CD4-positive, alpha-beta T cell treated with Interleukin-4 for 4 hours (primary cell): ENCODE measurements around the gene PPP1R37.
A peak's percentile ranks its signal among the peaks of the same experiment; 100 is the strongest.

ENCODE experiments used
- DNase-seq: peaks from one replicate; pipeline ENCODE4 v3.0.0-alpha.2; 2020

PPP1R37 gene

DNA sequence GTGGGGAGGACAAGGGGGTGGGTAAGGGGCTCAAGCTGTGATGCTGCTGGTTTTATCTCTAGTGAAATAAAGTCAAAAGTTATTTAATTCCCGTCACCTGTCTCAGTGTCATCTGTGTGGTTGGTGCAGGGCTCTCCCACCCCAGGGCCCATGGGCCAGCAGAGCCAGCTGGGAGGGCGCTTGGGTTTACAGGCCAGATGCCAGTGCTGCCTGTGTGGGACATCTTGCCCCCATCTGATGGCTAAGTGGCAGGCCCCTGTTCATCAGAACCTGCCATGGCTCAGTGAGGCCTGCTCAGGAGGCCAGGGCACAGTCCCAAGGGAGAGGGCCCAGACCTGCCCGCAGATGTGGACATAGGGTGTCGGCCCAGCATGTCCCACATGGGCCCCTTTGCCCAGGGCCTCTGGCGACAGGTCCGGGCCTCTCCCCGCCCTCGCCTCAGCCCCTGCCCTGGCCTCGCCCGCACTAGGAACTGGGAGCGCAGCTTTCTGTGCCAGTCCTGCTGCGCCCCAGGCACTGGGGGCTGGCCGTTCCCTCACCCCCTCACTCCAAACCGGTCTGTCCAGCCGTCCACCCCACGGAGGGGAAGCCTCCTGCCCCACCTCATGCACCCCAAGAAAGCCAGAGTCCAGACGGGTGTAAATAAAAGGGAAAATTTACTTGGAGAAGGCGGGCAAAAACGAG, 22.0 kb upstream of the PPP1R37 start:
- DNase-seq = no peak

GRCh38 chr19:45071545-45071938, 21.4 kb upstream of the PPP1R37 start:
- no peak for DNase-seq

DNA sequence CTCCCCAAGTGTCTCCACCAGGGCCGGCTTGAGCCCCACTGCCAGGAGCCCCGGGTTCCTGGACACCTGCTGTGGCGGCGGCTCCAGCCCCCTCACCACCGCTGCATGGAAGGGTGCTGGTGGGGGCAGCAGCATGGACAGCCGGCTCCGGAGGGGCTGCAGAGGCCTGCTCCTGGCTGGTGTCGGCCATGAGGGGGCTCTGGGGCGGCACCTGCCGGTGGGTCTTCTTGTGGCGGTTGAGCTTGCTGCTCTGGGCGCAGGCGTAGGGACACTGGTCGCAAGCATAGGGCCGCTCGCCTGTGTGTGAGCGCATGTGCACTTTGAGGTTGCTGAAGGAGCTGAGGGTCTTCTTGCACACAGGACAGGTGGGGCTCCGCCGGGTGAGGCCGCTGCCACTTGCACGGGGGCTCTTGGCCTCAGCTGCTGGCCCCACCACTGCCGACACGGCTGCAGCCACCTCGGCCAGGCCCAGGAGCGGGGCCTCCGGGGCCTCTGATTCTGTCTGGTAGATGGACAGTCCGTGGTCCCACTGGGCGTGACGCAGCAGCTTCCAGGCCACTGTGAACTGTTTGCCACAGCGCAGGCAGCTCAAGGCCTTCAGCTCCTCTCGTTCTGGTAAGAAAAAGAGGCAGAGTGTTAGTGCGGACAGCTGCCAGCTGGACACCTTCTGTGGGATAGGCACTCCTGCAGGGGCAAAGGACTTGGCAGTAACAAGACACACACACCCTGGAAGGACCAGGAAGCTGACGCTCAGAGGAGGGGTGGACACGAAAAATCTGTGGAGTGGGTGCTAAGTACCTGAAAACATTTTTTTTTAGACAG, 20.8 kb upstream of the PPP1R37 start:
- no peak for DNase-seq

- DNase-seq = no peak
Measured at GRCh38 chr19:45074744-45075300, 18.2 kb upstream of the PPP1R37 start.

DNA sequence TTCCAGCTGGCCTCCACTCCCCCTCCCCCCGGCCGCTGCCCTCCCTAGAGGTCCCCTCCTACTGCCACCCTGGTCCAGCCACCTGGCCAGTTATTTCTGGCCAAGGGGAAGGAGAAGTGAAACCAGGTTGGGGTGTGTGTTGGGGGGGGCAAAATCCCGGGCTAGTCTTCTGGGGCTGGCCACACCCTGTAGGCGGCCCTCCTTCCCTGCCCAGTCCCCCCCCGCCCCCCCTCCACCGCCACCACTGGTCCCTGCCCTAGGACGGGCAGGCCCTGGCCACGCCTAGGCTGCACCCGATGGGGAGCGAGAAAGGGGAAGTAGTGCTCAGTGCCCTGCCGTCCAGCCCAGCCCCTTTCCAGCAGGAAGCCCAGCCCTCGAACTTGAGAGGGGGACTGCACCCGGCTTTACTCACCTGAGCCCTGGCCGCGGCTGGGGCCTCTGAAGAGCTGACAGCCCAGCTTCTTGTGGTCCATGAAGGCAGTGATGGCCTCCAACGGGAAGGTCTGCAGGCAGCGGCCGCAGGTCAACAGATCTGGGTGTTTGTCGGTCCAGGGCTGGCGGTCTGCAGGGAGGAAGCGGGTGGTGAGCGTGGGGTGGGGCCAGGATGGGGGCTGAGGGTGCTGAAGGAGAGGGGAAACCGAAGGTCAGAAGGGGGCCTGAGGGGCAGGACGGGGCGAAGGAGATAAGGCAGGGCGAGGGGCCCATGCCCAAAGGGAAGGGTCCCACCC, 17.5 kb upstream of the PPP1R37 start:
- DNase-seq = peak; percentile 38

DNA sequence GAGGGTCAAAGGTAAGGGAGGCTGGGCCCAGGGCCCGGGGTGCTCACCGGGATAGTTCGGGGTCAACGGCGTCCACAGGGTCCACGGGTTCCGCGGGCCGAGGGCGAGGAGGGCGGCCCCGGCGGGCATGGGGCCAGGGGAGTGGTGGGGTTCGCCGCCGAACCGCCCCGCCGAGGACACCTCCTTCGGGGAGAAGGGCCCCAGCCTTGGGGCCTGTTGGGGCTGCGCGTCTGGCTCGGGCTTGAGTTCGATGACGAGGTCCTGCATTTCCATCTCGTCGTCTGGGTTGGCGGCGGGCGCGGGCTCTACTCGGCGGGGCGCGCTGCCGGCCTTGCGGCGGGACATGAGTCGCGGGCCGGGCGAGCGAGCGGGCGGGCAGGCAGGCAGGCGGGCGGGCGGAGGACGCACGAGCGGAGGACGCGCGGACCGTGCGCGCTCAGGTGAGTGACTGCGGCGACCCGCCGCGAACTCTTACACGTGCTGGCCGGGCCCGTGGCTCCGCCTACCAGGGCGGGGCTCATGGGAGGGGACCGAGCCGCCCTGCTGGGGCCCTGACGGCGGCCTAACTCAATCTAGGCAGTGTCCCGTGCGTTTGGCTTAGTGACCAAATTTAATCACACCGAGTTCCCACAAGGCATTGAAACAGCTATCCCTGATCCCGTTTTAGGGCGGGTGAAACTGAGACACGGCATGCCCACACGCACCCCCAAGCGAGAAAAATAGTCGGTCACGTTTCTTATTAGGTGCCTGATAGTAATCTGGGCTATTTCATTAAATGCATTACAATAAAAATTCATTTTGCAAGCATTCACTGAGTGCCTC, 16.7 kb upstream of the PPP1R37 start, which contains the start of gene ZNF296:
TSS of gene ZNF296 (minus strand) at position 450 of the 822 bp plus-strand sequence. CDS start at position 345, 105 bp downstream.
- peak; percentile 78 for DNase-seq

- DNase-seq = no peak
Measured at GRCh38 chr19:45076851-45077730, 15.9 kb upstream of the PPP1R37 start.

DNA sequence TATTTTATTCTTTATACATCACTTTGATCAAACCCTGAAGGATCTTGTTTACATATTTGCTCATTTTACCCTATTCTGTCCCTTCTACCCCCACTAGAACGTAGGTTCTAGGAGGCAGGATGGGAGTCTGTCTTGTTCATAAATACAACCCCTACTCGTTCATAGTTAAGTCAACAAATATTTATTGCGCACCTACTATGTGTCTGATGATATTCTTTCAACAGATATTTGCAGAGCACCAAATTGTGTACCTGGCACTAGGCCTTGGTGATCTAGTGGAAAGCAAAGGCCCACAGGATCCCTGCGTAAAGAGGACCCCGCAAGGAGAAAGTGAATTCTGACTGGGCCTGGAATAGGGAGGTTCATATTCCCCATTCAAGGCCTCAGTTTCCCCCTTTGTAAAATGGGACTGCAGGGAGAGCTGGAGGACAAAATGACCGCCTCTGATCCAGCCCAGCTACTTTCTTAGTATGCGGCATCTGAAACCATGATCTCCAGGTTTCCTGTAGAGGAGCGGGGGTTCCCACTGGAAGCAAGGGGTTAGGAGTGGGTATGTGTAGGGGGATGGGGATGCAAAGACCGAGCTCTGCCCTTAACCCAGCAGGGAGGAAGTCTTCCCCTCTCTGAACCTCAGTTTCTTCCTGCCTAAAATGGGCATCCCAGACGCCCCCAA, 14.5 kb upstream of the PPP1R37 start:
- DNase-seq = no peak

DNA sequence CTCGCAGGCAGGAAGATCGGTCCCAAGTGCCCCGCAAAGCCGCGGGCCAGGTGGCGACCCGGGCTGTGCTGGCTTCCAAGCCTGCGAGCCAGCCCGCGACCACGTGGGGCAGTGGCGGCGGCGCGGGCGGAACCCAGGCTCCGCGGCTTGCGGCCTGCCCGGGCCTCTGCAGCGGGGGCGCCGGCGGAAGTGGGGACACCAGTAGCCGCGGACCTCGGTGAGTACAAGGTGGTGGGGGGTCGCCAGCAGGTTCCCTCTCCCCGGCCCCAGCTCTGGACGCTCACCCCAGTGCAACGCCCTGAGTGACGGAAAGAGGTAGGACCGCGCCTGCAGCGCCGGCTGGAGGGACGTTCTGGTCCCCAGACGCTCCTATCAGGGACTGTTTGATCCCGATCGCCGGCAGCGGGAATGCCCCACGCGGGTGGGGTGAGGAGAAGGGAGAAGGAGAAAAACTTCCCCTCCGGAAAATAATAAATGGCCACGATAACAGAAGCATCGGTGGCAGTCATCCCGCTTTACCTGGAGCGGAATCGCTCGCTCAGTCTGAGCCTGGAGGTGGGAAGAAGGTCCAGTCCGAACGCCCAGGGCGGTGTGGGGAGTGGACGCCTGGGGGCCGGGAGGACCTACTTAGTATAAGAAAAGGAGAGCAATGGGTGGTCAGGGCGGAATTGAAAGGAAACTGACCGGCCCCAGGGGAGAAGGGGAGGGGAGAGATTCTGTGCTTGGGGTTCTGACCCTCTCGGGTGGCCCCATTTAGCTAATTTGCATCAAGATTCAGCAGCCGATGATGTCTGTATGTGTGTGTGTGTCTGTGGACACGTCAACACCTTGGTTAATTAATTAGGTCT, 13.7 kb upstream of the PPP1R37 start, which contains the start of gene GEMIN7:
TSS of gene GEMIN7 (plus strand) at position 198 of the 848 bp plus-strand sequence. CDS start 10,855 bp downstream, outside the sequence.
- DNase-seq = peak; percentile 71

- DNase-seq = no peak
Measured at GRCh38 chr19:45079911-45080370, 13.0 kb upstream of the PPP1R37 start.

DNA sequence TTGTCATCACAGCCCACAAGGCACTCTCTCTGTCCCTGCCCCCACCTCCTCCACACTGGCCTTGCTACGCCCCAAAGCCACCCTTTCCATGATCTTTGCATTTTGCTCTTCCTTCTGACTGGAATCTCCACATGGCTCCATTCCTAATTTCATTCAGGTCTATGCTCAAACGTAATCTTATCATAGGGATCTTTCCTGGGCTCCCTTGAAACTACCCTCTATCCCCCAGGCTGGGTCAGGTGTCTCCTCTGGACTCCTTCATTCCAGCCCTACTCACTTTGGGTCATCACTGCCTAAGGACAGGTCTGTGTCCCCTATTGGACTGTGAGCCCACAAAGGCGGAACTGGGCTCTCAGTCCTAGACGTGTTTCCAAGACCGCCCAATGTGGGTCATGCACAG, 10.8 kb upstream of the PPP1R37 start:
- DNase-seq = no peak

- no peak for DNase-seq
Measured at GRCh38 chr19:45086480-45086879, 6.5 kb upstream of the PPP1R37 start.

GRCh38 chr19:45087531-45087930, 5.4 kb upstream of the PPP1R37 start:
- DNase-seq = peak; percentile 89

GRCh38 chr19:45090034-45090433, 2.9 kb upstream of the PPP1R37 start:
- DNase-seq = no peak

GRCh38 chr19:45090606-45091005, 2.4 kb upstream of the PPP1R37 start:
- DNase-seq = no peak

- peak; percentile 98 for DNase-seq
Measured at GRCh38 chr19:45091031-45091923, 1.7 kb upstream of the PPP1R37 start.

DNA sequence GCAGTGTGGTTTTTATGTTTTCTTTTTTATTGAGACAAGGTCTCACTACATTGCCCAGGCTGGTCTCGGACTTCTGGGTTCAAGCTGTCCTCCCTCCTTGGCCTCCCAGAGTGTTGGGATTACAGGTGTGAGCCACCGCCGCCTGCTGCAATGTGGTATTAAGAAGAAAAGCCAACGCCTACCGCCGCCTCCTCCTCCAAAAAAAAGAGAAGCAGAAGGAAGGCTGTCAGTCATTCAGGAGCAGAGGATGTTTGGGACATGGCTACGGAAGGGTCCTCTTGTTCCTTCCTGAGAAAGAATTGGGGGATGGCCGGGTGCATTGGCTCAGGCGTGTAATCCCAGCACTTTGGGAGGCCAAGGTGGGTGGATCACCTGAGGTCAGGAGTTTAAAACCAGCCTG, 1.2 kb downstream of the PPP1R37 start:
- no peak for DNase-seq

DNA sequence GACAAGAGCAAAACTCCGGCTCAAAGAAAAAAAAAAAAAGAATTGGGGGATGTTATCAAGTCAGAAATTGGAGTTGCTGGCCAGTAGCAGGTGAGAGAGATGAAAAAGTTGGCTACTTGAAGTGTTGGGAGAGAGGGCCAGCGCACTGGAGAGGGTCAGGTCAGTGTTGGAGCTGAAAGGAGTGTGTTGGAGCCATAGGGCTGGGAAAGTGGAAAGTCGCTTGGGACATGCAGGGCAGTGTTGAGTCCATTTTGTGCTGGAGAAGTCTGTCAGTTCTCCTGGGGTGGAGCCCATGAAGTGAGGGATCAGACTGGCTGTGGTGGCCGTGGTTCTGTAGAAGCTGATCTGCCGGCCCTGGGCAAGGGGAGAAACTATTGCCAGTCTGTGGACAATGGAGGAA, 1.7 kb downstream of the PPP1R37 start:
- no peak for DNase-seq
